Measurements from ENCODE around the gene HSFX3. TPM values are rescaled to one million over a fixed set of nuclear protein-coding genes. Genes with fewer than 3 reads are reported as not detected.
"Not testable (repeated sequence)": the region's sequence is repeated elsewhere in the genome, so short reads cannot be mapped to it uniquely, and the experiment has no call there.

The HSFX3 gene
- total RNA-seq, 1 donor from 2014 or later, result not detected

GRCh38 chrX:149531599-149531998 lies 18.1 kb downstream of the HSFX3 start:
- no peak for DNase-seq (ENCODE audit: low read depth)
- no peak overlapping the region for H3K4me3 ChIP-seq (ENCODE audit: low read depth, low read length)
- TF ChIP-seq CTCF (conservative IDR thresholded peaks at IDR 0.05; ENCODE audit: low read depth, low read length), result no peak

GRCh38 chrX:149528381-149528780 lies 21.3 kb downstream of the HSFX3 start:
- no peak for TF ChIP-seq CTCF (conservative IDR thresholded peaks at IDR 0.05; ENCODE audit: low read depth, low read length)
- DNase-seq (ENCODE audit: low read depth), result no peak

GRCh38 chrX:149527705-149528104 lies 22.0 kb downstream of the HSFX3 start:
- no peak for DNase-seq (ENCODE audit: low read depth)
- peak; percentile 59 for TF ChIP-seq CTCF (conservative IDR thresholded peaks at IDR 0.05; ENCODE audit: low read depth, low read length)
- H3K4me3 ChIP-seq (ENCODE audit: low read depth, low read length), result no peak overlapping the region

More at GRCh38 chrX:149528381-149528780, 21.3 kb downstream of the HSFX3 start:
- no peak overlapping the region for H3K4me3 ChIP-seq (ENCODE audit: low read depth, low read length)

GRCh38 chrX:149526318-149527033 lies 23.2 kb downstream of the HSFX3 start:
- DNase-seq (ENCODE audit: low read depth); H3K4me3 ChIP-seq (ENCODE audit: low read depth, low read length): not testable (repeated sequence)

- H3K4me3 ChIP-seq (ENCODE audit: low read depth, low read length); DNase-seq (ENCODE audit: low read depth): not testable (repeated sequence)
Observed at GRCh38 chrX:149525903-149526302, 23.8 kb downstream of the HSFX3 start.

GRCh38 chrX:149525389-149525788 lies 24.3 kb downstream of the HSFX3 start:
- DNase-seq (ENCODE audit: low read depth); H3K4me3 ChIP-seq (ENCODE audit: low read depth, low read length): not testable (repeated sequence)

GRCh38 chrX:149522916-149523315 lies 26.8 kb downstream of the HSFX3 start:
- no peak overlapping the region for H3K4me3 ChIP-seq (ENCODE audit: low read depth, low read length)
- no peak for TF ChIP-seq CTCF (conservative IDR thresholded peaks at IDR 0.05; ENCODE audit: low read depth, low read length)
- no peak for DNase-seq (ENCODE audit: low read depth)

GRCh38 chrX:149521438-149521837 lies 28.3 kb downstream of the HSFX3 start:
- DNase-seq (ENCODE audit: low read depth), result no peak
- H3K4me3 ChIP-seq (ENCODE audit: low read depth, low read length), result no peak overlapping the region
- no peak for TF ChIP-seq CTCF (conservative IDR thresholded peaks at IDR 0.05; ENCODE audit: low read depth, low read length)

- not testable (repeated sequence) for DNase-seq (ENCODE audit: low read depth); H3K4me3 ChIP-seq (ENCODE audit: low read depth, low read length)
Observed at GRCh38 chrX:149520636-149521277, 29.0 kb downstream of the HSFX3 start.
